GM12891 (cell line): ENCODE results near the gene RBFOX2.

ENCODE experiments used
- DNase-seq: peaks from one replicate; pipeline ENCODE4 v3.0.0; 2011; ENCODE audit warnings: low spot score; ENCODE audit not compliant: insufficient read length
- FAIRE-seq: peaks from 2 replicates; lab custom pipeline; 2011; peaks lifted over from hg19 to GRCh38; lab: Jason Lieb, UNC
- PAX5 ChIP-seq: IDR thresholded peaks from 2 replicates; pipeline ENCODE4 v1.6.1; 2011; ENCODE audit warnings: low read length, moderate library complexity, mild to moderate bottlenecking; ENCODE audit not compliant: insufficient read depth, severe bottlenecking
- POLR2A ChIP-seq: IDR thresholded peaks from 2 replicates; pipeline ENCODE4 v1.6.1; 2011; ENCODE audit warnings: low read depth, low read length, control low read depth
- POLR2AphosphoS5 ChIP-seq: IDR thresholded peaks from 2 replicates; pipeline ENCODE4 v1.6.1; 2011; ENCODE audit warnings: low read depth, low read length, control low read depth
- POU2F2 ChIP-seq: IDR thresholded peaks from 2 replicates; pipeline ENCODE4 v1.6.1; 2011; ENCODE audit warnings: low read depth, mild to moderate bottlenecking, control low read depth, low read length, moderate library complexity
- SPI1 ChIP-seq: IDR thresholded peaks from 2 replicates; pipeline ENCODE4 v1.6.1; 2011; ENCODE audit warnings: low read depth, low read length, control low read depth
- TAF1 ChIP-seq: IDR thresholded peaks from 2 replicates; pipeline ENCODE4 v1.6.1; 2011; ENCODE audit warnings: low read depth, low read length, control low read depth

RBFOX2 gene

DNA sequence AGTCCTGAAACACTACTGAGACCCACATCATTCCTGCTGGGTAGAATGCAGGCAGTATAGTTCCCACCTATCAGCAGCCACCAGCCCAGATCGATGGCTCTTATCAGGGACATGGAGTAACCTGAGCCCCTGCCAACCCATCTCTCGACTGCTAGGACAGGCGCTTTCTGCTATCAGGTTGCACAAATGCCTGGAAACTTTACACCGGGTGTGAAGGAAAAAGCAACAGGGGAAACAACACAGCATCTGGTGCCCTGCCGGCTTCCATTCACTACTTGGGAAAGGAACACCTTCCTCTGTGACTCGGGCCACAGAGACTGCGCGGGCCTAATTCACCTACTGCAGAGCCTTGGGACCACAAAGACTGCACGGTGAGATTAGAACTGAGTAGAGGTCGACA lies 18.5 kb downstream of the RBFOX2 start:
- TF ChIP-seq POU2F2 (no peak), PAX5 (no peak), SPI1 (no peak), TAF1 (no peak), POLR2AphosphoS5 (no peak), POLR2A (no peak)
- no peak for DNase-seq
- no peak for FAIRE-seq

DNA sequence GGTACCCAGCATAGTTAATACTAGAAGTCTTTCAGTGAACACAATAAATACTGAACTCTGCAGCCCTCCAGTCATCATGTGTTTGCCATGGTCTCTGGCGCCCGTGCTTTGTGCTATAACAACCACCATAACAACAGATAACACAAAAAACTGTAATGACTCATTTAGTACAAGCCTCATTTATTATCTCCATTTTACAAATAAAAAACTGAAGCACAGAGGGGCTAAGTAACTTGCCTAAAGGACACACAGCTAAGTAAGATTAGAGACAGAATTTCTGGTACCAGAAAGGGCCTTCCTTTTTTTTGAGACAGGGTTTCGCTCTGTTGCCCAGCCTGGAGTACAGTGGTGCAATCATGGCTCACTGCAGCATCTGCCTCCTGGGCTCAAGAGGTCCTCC lies 19.5 kb downstream of the RBFOX2 start:
- no peak for DNase-seq
- no peak for FAIRE-seq
- TF ChIP-seq SPI1 (no peak), PAX5 (no peak), POLR2A (no peak), POLR2AphosphoS5 (no peak), TAF1 (no peak), POU2F2 (no peak)

DNA sequence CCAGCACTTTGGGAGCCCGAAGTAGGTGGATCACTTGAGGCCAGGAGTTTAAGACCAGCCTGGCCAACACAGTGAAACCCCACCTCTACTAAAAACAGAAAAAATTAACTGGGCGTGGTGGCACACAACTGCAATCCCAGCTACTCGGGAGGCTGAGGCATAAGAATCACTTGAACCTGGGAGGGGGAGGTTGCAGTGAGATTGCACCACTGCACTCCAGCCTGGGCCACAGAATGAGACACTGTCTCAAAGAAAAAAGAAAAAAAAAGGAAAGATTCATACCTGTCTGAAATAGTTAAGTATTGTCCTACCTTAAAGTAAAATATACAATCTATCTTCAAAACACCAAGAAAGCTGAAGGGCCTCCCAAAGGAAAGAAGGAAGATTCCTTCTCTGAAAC lies 20.1 kb downstream of the RBFOX2 start:
- FAIRE-seq = no peak
- DNase-seq = no peak
- TF ChIP-seq TAF1 (no peak), POLR2AphosphoS5 (no peak), POLR2A (no peak), PAX5 (no peak), POU2F2 (no peak), SPI1 (no peak)

DNA sequence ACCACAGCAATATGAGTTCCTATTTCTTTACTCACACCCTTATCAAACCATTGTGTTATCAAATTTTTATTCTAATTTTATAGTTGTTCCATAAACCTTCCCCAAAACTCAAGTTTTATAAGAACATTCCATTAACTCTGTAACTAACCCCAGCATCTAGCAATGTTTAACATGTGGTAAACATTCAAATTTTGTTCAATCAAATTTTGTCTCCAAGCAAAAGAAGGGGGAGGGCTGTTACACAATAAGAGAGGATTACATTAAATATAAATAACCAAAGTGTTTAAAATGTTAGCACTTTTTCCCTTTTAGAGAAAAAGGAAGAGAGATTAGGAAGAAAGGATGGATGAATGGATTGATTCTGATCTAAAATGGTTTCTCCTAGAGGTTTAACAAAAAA lies 20.5 kb downstream of the RBFOX2 start:
- FAIRE-seq (no peak), DNase-seq (no peak)
- TF ChIP-seq POLR2A (no peak), SPI1 (no peak), TAF1 (no peak), POU2F2 (no peak), PAX5 (no peak), POLR2AphosphoS5 (no peak)

DNA sequence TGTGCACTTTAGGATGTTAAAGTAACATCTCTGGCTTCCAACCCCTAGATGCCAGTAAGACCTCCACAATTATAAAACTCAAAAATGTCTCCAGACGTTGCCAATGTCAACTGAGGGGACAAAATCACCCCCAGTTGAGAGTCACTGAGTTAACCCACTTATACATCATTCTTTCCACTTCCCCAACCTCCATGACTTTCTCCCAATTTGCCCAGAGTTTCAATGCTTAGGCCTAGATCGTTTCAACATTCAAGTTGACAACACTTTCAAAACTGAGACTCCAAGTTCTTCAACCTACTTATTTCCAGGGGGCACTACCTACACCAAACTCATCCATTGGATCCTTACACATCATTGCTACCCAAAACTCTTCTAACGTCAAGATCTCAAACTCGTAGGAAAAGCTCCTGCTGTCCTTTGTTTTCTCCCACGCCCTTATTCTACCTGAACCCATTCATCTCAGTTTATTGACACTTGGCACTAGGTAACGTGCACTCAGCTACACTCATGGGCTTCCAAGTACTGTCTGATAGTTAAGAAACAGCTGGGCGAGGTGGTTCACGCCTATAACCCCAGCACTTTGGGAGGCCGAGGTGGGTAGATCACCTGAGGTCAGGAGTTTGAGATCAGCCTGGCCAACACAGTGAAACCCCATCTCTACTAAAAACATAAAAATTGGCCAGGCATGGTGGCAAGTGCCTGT lies 24.5 kb downstream of the RBFOX2 start:
- FAIRE-seq (no peak), DNase-seq (no peak)
- TF ChIP-seq POLR2A (no peak), PAX5 (no peak), TAF1 (no peak), POLR2AphosphoS5 (no peak), SPI1 (no peak), POU2F2 (no peak)

DNA sequence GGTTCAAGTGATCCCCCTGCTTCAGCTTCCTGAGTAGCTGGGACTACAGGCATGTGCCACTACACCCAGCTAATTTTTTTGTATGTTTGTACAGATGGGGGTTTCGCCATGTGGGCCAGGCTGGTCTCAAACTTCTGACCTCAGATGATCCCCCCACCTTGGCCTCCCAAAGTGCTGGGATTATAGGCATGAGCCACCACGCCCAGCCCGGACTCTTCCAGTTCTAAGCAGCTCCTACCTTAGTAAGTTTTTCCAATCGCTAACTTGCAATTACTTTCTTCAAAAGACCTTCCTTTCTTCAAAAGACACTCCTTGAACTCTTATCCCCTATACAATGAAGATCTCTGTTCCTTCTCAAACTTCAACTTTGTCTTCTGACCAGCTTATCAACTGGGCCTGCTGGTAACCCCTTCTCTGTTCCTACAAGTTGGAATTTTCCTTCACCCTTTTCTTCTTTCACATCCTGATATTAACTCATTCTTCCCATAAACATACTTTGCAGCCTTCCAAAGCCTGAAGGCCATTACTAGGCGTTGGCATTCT lies 25.8 kb downstream of the RBFOX2 start:
- DNase-seq (no peak), FAIRE-seq (no peak)
- TF ChIP-seq PAX5 = no peak
- no peak for TF ChIP-seq POLR2AphosphoS5
- TF ChIP-seq SPI1 = no peak

DNA sequence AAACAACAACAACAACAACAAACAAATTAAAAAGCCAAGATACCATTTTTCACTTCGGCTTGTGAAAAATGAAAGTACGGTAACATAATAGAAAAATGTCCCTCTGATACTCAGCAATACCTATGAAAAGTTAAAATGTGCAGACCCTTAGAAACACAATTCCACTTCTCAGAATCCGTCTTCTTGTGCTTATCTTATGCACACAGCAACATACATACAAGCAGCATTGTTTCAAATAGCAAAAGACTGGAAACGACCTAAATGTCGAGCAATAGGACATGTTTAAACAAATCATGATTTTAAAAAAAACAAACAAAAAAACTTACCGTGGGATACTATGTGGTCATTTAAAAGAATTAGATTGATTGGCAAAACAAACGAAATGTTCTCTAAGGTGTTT lies 26.5 kb downstream of the RBFOX2 start:
- DNase-seq (no peak), FAIRE-seq (no peak)
- no peak for TF ChIP-seq POU2F2

DNA sequence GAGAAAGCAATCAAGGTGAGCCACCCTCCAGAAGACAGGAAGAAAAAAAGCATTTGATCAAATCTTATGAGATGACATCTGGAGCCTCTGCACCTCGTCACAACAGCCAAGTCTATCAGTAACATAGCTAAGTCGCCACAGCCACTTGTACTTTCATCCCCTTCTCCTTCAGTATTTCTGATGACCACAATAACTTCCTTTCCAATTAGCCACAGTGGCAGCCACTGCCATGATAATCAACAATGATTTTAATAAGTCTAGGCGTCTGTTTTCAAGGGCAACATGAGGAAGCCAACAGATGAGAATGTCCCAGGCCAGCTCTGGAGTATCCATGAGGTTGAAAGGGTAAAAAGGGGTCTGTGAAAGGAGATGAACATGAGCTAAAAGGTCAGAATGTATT lies 29.9 kb downstream of the RBFOX2 start:
- TF ChIP-seq PAX5 (no peak), POU2F2 (no peak), TAF1 (no peak), SPI1 (no peak)
- DNase-seq (no peak), FAIRE-seq (no peak)

DNA sequence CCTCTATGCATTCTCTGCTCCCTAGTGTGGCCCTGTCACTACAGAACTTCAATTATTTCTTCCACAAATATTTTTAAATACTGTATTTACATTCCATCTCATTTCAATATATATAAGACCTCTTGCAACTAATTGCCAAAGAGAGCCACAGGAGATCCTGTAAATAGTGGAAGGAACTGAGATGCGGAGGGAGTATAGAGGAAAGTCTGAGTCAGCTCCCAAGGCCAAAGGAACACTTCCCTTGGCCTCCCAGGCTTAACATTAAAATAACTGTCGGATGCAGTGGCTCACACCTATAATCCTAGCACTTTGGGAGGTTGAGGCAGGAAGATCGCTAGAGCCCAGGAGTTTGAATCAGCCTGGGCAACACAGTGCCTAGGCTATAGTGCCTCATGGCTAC lies 31.2 kb downstream of the RBFOX2 start:
- FAIRE-seq (no peak), DNase-seq (no peak)
- no peak for TF ChIP-seq TAF1
- no peak for TF ChIP-seq POU2F2
- no peak for TF ChIP-seq POLR2A
- TF ChIP-seq PAX5 = no peak
- TF ChIP-seq SPI1 = no peak
- no peak for TF ChIP-seq POLR2AphosphoS5

DNA sequence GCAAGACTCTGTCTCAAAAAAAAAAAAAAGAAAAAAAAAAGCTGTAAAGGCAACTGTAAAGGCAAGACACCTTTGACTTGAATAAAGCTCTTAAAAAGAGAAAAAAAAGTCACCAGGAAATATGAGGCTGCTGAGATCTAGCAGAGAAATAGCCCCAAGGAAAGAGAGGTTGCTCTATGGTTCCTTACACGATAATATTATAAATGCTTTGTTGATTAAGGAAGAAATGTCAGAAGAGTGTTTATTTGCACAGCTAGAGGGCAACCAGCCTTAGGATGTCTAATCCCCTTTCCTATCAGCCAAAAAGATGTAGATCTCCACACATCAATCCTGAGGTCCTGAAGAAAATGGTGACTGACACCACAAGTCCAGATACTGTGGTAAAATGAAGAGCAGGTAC lies 32.0 kb downstream of the RBFOX2 start:
- TF ChIP-seq POU2F2 = no peak
- TF ChIP-seq PAX5 = no peak
- TF ChIP-seq TAF1 = no peak
- no peak for TF ChIP-seq SPI1
- TF ChIP-seq POLR2AphosphoS5 = no peak
- TF ChIP-seq POLR2A = no peak
- FAIRE-seq (no peak), DNase-seq (no peak)

DNA sequence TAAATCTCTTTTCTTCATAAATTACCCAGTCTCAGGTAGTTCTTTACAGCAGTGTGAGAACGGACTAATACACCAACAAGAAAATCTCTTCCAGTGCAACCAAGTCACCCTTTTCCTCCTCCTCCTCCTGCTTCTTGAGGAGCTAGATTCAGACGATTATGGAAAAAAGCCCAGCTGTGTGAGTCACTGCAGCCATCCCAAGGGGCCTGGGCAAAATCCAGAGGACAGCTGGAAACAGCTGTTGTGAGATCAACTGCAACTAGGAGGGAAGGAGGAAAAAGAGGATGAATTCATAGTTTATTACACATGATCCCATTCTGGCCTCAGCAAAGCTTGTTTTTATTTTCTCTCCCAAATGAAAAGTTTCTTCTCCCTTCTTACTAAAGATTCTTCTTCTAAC lies 32.9 kb downstream of the RBFOX2 start:
- FAIRE-seq (no peak), DNase-seq (no peak)
- TF ChIP-seq POLR2AphosphoS5 (no peak), POU2F2 (no peak), PAX5 (no peak), POLR2A (no peak), SPI1 (no peak), TAF1 (no peak)
